D721Med (cell line): Measurements from ENCODE around the gene PYHIN1.
"Not testable (repeated sequence)": the region's sequence is repeated elsewhere in the genome, so short reads cannot be mapped to it uniquely, and the experiment has no call there.

ENCODE experiments used
- DNase-seq: peaks from one replicate; pipeline ENCODE4 v3.0.0; 2011; ENCODE audit warnings: low spot score; ENCODE audit not compliant: insufficient read length
- FAIRE-seq: peaks from 2 replicates; lab custom pipeline; 2011; peaks lifted over from hg19 to GRCh38; lab: Jason Lieb, UNC
- TF ChIP-seq, protein P1 (sequence below): IDR thresholded peaks from 2 replicates; pipeline ENCODE4 v1.5.1; 2012; ENCODE audit warnings: mild to moderate bottlenecking, control low read depth; ENCODE audit not compliant: insufficient read depth; ENCODE audit errors: missing control alignments

The PYHIN1 gene

DNA sequence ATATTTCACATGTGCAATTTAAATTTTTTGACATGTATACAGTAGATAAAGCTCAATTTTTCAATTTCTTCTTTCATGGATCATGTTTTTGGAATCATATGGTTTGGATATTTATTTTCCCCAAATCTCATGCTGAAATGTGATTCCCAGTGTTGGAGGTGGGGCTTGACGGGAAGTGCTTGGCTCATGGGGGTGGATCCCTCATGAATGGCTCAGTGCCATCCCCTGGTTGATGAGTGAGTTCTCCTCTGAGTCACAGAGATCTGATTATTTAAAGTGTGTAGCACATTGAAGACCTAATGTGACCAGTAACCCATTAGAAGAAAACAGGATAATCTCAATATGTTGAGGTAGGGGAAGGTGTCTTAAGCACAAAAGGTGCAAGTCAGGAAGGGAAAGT, 69.3 kb downstream of the PYHIN1 start:
- FAIRE-seq (no peak), DNase-seq (no peak)
- TF ChIP-seq, protein P1, sequence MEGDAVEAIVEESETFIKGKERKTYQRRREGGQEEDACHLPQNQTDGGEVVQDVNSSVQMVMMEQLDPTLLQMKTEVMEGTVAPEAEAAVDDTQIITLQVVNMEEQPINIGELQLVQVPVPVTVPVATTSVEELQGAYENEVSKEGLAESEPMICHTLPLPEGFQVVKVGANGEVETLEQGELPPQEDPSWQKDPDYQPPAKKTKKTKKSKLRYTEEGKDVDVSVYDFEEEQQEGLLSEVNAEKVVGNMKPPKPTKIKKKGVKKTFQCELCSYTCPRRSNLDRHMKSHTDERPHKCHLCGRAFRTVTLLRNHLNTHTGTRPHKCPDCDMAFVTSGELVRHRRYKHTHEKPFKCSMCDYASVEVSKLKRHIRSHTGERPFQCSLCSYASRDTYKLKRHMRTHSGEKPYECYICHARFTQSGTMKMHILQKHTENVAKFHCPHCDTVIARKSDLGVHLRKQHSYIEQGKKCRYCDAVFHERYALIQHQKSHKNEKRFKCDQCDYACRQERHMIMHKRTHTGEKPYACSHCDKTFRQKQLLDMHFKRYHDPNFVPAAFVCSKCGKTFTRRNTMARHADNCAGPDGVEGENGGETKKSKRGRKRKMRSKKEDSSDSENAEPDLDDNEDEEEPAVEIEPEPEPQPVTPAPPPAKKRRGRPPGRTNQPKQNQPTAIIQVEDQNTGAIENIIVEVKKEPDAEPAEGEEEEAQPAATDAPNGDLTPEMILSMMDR = no peak

DNA sequence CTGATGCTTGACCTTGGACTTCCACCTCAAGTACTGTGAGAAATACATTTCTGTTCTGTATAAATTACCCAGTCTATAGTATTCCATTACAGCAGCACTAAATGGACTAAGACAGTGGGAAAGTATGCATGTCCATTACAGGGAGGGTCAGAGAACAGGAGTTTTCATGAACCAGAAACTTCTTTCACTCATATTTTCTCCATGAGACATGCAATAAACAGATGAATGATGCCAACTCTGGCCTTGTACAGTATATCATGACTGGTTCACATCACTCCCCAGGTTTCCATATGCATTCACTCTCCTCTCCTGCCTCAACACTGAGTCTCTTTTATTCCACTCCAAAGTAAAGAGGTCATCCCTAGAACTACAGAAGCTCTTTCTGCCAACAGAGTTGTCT, 73.8 kb downstream of the PYHIN1 start:
- FAIRE-seq = no peak
- TF ChIP-seq, protein P1 = no peak
- DNase-seq = no peak

DNA sequence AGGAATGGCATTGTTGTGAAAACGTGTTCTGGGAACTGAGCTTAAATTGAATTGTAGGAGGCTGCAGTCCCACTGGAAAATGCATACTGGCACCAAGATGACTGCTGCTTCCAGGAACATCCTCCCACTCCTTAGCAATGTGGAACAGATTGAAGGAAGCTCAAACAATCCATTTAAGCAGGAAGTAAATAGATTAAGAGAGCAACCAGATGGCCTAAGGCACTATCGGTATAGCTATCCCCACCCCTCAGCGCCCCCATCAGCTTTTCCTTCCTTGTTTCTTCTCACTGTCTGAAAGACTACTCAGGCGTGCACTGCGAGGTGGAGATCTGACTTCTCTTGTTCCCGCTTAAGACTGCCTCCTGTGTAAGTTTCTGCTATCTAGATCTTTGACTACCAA, 74.3 kb downstream of the PYHIN1 start:
- TF ChIP-seq, protein P1 = peak; percentile 1
- DNase-seq (no peak), FAIRE-seq (no peak)

DNA sequence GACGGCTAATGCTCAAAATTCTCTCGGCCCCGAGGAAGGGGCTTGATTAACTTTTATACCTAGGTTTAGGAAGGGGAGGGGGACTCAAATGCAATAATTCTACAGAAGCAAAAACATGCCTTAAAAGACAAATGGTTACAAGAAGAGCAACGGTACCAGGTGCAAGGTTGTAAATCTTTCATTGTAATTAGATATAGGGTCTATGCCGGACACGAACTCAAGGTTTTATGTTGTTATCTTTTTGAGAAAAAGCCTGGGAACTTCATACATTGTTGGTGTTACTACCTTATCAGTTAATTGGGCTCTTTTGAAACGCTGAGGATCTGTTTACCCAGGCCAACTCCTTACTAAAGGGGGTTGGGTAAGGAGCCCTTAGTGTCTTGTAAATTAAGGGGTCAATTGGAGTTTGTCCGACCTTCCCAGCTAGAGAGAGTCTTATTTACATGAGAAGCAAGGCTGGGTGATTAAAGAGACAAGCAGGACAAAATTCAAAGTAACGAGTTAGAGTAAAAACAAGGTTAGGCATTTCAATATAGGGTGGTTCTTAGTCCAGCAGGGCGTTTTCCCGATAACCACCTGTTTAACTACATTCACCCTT, 75.0 kb downstream of the PYHIN1 start:
- not testable (repeated sequence) for DNase-seq, FAIRE-seq

DNA sequence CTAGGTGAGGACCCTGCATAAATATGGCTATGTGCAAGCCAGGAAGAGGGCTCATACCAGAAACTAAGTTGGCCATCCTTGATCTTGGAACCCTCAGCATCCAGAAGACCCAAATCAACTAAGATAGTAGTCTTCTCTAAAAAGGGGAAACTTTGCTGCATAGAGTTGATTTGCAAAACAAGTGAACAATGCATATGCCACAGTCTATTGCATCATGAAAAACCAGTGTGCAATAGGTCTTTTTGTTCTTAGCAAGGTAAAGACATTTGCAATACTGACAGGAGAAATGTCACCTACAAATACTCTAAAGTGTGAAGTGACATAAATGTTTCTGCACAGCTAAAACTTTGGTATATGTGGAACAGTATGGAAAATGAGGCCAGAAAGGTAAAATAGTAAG, 76.4 kb downstream of the PYHIN1 start:
- FAIRE-seq (no peak), DNase-seq (no peak)
- TF ChIP-seq, protein P1 = no peak

DNA sequence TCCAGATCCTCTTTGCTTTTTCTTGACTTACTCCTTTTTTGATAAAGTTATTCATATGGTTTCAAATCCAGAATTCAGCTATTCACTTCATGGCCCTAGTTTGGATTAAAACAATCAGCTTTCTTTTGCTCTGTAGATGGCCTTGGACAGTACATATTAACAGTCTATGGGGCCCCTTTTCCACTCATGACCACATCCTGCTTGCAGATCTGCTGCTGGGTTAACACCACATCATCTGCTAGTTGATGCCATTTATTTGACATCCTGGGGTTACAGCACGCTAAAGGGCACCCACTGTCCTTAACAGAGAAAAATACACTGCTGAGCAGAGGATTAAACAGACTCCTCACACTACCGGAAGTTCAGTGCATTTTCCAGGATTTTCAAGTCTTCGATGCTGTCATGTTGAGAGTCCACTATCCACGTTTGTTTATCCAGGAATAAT, 77.4 kb downstream of the PYHIN1 start:
- TF ChIP-seq, protein P1 = no peak
- FAIRE-seq (no peak), DNase-seq (no peak)

DNA sequence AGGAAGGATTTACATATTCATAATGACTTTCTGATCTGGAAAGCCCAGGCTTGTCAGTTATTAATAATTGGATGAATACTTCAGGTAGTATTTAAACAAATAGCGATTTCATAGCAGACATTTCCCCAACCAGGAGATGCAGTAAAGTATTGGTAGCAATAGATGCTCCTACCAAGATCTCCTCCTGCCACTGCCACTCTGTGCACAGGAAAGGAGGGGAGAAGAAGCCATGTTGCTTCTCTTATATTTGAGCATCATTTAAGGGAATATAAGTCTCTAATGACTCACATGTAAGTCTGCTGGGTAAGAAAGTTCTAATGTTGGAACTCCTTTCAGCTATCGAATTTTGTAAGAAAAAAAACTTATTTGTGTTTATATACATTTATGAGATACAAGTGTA, 77.9 kb downstream of the PYHIN1 start:
- DNase-seq = no peak
- TF ChIP-seq, protein P1 = no peak
- no peak for FAIRE-seq
